CD4-positive, alpha-beta T cell treated with Interleukin-15 for 1 hour (primary cell): ENCODE measurements around the gene POR.

Source experiments
- DNase-seq: peaks from one replicate; pipeline ENCODE4 v3.0.0-alpha.2; 2020

Gene POR

DNA sequence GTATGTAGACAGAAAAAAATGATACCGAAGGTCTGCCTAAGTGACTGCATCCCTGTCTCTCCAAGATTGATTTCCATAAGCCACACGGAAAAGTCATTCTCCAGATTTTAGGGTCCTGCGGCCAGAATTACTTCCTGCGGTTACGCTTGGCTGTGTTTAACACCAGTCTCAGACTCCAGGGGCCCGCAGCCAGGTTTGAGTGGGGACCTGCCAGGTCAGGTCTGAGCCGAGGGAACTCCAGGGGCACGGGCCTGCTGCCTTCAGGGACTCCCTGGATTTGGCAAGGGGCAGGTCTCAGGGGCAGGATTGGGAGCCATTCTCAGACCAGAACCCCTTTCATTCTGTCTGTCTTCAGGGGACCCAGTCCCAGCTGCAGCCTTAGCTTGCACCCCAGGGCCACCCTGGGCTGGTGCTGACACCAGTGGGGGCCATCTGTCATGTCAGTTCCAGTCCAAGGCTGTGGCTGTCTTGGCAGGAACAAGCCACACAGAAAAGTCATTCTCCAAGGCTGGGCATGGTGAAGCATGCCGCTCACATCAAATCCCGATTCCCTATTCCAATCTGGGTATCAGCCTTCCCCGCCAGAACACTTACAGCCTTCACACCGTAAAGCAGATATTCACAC, 40.5 kb downstream of the POR start:
- DNase-seq: no peak

DNA sequence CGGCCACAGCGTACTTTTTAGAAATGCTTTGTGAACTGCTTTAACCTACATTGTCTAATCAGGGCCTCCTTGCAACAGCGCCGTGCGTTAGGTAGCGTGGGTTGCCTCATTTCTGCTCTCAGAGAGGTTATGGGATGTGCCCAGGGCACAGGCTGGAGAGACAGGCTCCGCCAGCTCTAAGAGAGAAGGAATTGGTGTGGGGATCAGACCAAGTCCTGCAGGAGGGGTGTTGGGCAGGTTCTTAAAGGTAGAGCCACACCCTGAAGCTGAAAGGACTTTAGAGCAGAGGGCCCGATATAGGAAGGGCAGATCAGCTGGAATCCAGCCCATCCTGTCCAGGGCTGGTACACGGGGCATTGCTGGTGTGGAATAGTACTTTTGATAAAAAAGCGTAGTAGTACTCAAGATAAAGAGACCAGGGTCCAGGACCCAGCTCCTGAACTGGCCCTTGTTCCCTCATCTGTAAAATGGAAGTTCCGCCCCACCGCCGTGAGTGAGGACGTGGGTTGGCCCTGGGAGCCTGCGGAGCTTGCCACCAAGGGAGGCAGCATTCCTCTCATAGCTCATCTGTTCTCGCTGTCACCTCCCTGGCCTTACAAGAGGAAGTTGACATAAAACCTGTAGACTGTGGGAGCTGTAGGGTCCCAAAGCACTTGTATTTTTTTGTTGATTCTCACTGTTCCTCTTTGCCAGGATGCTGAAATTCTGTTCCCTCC, 42.2 kb downstream of the POR start:
- DNase-seq: no peak

DNA sequence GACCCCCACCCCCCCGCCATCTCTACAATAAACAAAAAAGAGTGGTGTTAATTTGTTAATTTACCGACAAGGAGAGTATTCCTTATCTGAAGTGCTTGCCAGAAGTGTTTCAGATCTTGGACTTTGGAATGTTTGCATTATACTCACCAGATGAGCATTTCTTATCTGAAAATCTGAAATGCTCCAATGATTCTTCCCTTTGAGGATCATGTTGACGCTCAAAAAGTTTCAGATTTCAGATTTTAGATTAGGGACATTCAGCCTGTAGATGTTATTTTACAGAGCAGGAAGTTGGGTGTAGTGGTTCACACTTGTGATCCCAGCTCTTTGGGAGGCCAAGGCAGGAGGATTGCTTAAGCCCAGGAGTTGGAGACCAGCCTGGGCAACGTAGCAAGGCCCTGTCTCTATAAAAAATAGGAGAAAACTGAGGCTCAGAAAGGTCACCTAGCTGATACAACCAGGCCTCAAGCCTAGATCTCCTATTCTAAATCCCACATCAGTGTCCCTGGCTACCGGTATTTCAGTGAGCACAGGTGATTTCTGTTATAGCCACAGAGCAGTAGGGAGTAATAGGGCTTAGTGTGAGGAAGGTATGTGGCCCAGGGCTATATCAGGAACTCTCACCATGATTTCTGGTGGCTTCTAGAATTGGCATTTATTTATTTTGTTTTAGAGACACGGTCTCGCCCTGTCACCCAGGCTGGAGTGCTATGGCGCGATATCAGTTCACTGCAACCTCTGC, 44.0 kb downstream of the POR start:
- DNase-seq: no peak

DNA sequence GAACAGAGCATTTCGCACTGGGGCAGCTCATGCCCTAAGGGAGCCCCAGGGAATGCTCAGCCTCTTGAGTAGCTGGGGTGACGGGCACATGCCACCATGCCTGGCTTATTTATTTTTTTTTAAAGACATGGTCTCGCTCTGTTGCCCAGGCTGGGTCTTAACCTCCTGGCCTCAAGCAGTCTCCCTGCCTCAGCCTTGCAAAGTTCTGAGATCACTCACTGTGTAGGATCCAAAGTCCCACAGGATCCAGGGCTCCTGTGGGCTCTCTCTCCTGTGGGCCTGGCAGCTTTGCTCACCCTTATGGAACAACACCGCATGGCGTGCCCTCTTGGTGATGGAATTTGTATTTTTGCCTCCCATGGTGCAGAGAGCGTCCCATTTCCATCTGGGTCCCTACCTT, 45.4 kb downstream of the POR start:
- no peak for DNase-seq

GRCh38 chr7:75961218-75961617, 46.3 kb downstream of the POR start:
- no peak for DNase-seq

DNA sequence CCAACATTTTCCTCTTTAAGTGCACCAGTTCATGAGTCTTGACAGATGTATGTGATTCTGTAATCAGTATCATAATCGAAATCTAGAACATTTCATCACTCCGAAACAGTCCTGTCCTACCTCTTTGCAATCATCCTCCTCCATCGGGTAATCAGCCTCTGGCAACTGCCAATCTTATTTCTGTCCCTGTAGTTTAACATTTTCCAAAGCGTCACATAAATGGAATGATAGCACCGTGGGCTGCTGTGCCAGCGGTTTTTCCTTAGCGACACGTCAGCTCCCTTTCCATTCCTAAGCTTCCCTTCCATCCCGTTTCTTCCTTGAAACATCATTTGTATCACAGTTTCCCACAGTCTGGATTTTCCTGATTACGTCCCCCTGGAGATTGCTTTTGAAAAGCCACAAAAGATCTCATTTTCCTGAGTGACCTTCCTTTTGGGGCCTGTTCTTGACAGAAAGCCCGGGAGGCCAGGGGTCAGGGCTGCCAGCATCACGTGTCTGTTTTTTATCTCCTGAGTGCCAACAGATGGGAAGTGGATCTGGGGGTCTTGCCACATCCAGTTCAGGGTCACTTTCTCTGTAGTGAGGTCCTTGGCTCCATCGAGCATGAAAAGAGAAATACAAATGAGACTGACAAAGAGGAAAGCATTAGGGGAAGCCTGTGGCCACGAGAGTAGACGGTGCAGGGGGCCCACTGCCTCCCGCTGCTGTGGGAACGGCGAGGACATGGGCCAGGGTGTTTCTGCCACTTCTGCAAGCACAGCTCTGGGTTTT, 47.8 kb downstream of the POR start:
- DNase-seq: no peak

- no peak for DNase-seq
These were observed 48.5 kb downstream of the POR start for GRCh38 chr7:75963381-75963995.

DNA sequence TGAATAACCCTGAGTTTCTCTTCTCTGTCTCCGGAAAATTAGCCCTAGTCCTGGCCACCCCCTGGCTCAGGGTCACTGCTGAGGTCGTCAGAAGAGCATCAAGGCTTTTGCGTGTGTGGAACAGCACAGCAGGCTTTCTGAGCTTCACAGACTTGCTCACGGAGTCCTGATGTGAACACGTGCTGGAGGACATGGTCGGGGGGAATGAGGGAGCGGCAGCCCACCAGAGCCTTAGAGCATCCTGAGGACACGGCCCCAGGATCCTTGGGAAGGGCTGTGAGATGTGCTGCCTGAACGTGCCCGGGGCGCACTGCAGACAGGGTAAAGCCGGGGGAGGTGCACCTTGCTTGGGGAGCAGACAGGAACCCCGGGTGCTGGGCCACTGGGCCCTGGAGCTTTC, 50.7 kb downstream of the POR start:
- DNase-seq: no peak

GRCh38 chr7:75966190-75966961, 51.4 kb downstream of the POR start:
- no peak for DNase-seq

GRCh38 chr7:75967055-75967454, 52.1 kb downstream of the POR start:
- DNase-seq: no peak

GRCh38 chr7:75967487-75967997, 52.6 kb downstream of the POR start:
- no peak for DNase-seq

- DNase-seq: no peak
These were observed 53.1 kb downstream of the POR start for GRCh38 chr7:75968012-75968411.

GRCh38 chr7:75968561-75969001, 53.6 kb downstream of the POR start:
- DNase-seq: no peak

DNA sequence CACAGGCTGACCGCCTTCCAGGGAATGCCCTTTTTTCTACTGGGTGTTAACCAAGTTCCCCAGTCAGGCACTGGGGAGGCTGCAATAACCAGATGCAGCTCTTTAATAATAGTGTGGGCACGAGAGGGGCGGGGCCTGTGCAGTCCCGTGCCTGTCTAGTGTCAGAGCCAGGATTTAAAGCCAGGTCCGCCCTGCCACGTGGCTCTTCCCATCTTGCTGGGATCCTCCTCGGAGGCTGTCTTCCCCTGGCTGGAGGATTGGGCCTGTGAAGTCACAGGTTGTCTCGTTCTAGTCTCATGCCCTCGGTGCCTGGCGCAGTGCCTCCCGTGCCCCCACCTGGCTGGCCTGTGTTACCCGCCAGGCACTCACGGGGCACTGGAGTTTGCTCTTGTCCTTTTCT, 54.2 kb downstream of the POR start:
- no peak for DNase-seq

DNA sequence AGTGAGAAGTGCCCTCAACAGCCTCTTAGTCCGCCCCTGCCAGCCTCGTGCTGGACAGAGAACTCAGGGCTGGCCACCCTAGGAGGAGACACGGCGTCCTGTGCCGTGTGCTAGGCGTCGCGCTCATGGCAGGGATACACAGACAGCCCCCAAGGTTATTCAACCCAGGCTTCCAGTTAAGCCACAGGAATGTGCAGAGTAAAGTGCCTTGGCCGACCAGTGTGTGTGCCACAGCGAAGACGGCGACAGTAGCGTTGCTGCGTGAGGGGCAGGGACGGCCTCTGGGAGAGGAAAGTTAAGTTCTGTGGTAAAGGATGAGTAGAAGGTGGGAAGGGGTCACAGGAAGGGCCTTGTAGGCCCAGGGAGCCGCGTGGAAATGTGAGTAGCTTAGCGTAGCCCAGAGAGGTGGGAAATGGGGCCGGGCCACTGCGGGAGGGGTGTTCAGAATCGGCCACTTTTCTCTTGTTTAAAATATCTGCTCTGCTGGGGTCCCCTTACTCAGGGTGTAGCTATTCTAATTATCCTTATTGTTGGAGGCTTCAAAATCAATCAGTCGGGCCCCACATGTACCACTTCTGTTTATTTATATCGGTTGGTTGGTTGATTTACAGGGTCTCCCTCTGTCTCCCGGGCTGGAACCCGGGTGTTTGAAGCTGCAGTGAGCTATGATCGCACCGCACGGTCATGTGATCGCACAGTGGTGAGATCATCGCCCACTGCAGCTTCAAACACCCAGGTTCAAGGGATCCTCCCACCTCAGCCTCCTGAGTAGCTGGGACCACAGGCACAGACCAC, 54.9 kb downstream of the POR start:
- no peak for DNase-seq

GRCh38 chr7:75971309-75971960, 56.5 kb downstream of the POR start:
- DNase-seq: no peak

DNA sequence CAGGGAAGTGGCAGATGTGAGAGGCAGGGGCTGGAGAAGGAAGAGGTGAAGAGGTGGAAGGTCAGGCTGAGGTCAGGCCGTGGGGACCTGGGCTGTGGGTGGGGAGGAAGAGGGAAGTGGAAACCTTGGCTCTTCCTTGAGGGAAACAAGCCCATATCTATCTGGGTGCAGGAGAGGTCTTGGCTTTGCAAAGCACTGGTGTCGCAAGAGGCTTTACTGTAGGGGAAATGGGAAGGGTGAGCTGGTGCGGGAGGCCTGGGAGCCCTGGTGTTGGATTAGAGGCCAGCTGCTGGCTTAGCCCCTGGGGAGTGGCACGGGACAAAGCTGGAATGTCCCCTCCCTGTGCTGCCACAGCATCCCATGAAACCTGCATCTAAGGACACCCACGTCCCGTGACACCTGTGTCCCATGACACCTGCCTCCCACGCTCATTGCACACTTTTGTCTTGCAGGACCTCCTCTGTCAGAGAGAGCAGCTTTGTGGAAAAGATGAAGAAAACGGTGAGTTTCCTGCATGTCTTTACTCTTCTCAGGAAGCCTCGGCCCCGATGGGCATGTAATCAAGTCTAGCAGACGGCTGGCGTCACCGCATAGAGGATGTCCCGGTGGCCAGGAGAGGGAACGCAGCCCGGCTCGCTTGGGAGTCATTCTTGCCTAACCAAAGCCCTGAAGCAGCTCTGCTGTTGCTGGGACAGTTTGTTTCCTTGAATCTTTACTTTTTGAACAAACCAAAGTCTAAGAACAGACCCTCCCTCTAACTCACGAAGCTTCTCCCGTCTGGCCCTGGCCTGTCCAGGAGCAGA, 57.2 kb downstream of the POR start:
- no peak for DNase-seq

DNA sequence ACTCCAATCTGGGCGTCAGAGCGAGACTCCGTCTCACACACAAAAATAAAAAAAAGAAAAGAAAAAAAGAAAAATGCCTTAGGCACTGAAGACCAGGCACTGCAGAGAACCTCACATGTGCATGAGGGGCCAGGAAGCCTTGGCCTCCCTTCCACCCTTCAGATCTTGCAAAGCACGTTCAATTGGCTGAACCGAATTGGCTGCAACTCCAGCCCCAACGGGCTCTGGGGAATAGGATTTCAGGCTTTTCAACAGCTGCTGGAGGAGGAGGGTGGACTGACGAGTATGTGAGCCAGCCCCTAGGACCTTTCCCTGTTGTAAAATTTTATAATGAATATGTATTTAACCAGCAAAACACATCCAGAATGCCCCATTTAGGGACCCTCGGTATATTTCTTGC, 62.8 kb downstream of the POR start:
- no peak for DNase-seq

GRCh38 chr7:75979759-75980429, 64.9 kb downstream of the POR start:
- DNase-seq: no peak
